ENCODE measurements around the gene CREB3L1. TPM values are rescaled to one million over a fixed set of nuclear protein-coding genes. Genes with fewer than 3 reads are reported as not detected.

The CREB3L1 gene
- total RNA-seq, 2 donors from 2014 or later = 8.8 to 9.9 TPM

GRCh38 chr11:46278387-46279125 lies 1.1 kb downstream of the CREB3L1 start:
- peak overlapping the region; percentile 60 for H3K9ac ChIP-seq (ENCODE audit: extremely low read depth, low read length, poor library complexity, severe bottlenecking)
- H3K27ac ChIP-seq (ENCODE audit: low read depth, low read length) = no peak overlapping the region
- H3K4me1 ChIP-seq (ENCODE audit: control insufficient read depth, insufficient read depth, low read length) = peaks cover 33% of the 10 kb centered on the region
- 6 to 7% methylated on average over 12 to 22 of the region's 22 CpGs for WGBS, 2 experiments (ENCODE audit: insufficient coverage in 1 of 2, insufficient read length in 1 of 2)
- H3K4me3 ChIP-seq (ENCODE audit: low read length) = peak overlapping the region; percentile 89
- no peaks in the 10 kb centered on the region for H3K9me3 ChIP-seq (ENCODE audit: control insufficient read depth, low read length)
- peak; percentile 87 for TF ChIP-seq CTCF (conservative IDR thresholded peaks at IDR 0.05)
- peak; percentile 91 for DNase-seq
- Mint-ChIP-seq H3K27me3 (ENCODE audit: insufficient read depth) (peaks cover 6% of the 10 kb centered on the region), H3K4me3 (peak overlapping the region; percentile 71), H3K27ac (no peak overlapping the region), H3K36me3 (ENCODE audit: low read depth) (no peaks in the 10 kb centered on the region), H3K4me1 (peaks cover 69% of the 10 kb centered on the region), H3K9me3 (no peaks in the 10 kb centered on the region)
- H3K36me3 ChIP-seq (ENCODE audit: control insufficient read depth, insufficient read depth, low read length) = no peaks in the 10 kb centered on the region
- no peaks in the 10 kb centered on the region for H3K27me3 ChIP-seq (ENCODE audit: control insufficient read depth, insufficient read depth, low read length, poor library complexity, severe bottlenecking)

GRCh38 chr11:46279126-46280099 lies 2.0 kb downstream of the CREB3L1 start:
- H3K4me1 Mint-ChIP-seq = peaks cover 60% of the 10 kb centered on the region
- H3K27ac Mint-ChIP-seq = no peak overlapping the region
- no peak for TF ChIP-seq CTCF (conservative IDR thresholded peaks at IDR 0.05)
- H3K36me3 ChIP-seq (ENCODE audit: control insufficient read depth, insufficient read depth, low read length) = no peaks in the 10 kb centered on the region
- no peak overlapping the region for H3K27ac ChIP-seq (ENCODE audit: low read depth, low read length)
- no peaks in the 10 kb centered on the region for H3K9me3 ChIP-seq (ENCODE audit: control insufficient read depth, low read length)
- peaks cover 27% of the 10 kb centered on the region for H3K4me1 ChIP-seq (ENCODE audit: control insufficient read depth, insufficient read depth, low read length)
- H3K4me3 ChIP-seq (ENCODE audit: low read length) = peak overlapping the region; percentile 89
- no peaks in the 10 kb centered on the region for H3K27me3 ChIP-seq (ENCODE audit: control insufficient read depth, insufficient read depth, low read length, poor library complexity, severe bottlenecking)
- no peak for DNase-seq
- peak overlapping the region; percentile 71 for H3K4me3 Mint-ChIP-seq
- 82 to 84% methylated on average over 12 to 15 of the region's 15 CpGs for WGBS, 2 experiments (ENCODE audit: insufficient coverage in 1 of 2, insufficient read length in 1 of 2)
- peaks cover 9% of the 10 kb centered on the region for H3K27me3 Mint-ChIP-seq (ENCODE audit: insufficient read depth)
- H3K36me3 Mint-ChIP-seq (ENCODE audit: low read depth) = peaks cover 2% of the 10 kb centered on the region
- H3K9ac ChIP-seq (ENCODE audit: extremely low read depth, low read length, poor library complexity, severe bottlenecking) = no peak overlapping the region
- no peaks in the 10 kb centered on the region for H3K9me3 Mint-ChIP-seq

GRCh38 chr11:46280706-46281105 lies 3.2 kb downstream of the CREB3L1 start:
- peaks cover 17% of the 10 kb centered on the region for H3K4me1 ChIP-seq (ENCODE audit: control insufficient read depth, insufficient read depth, low read length)
- Mint-ChIP-seq H3K4me1 (peaks cover 47% of the 10 kb centered on the region), H3K36me3 (ENCODE audit: low read depth) (peaks cover 2% of the 10 kb centered on the region), H3K4me3 (peak overlapping the region; percentile 42), H3K27me3 (ENCODE audit: insufficient read depth) (peaks cover 9% of the 10 kb centered on the region), H3K27ac (no peak overlapping the region), H3K9me3 (no peaks in the 10 kb centered on the region)
- H3K27me3 ChIP-seq (ENCODE audit: control insufficient read depth, insufficient read depth, low read length, poor library complexity, severe bottlenecking) = no peaks in the 10 kb centered on the region
- 79 to 91% methylated on average over 4 to 5 of the region's 5 CpGs for WGBS, 2 experiments (ENCODE audit: insufficient coverage in 1 of 2, insufficient read length in 1 of 2)
- no peak overlapping the region for H3K27ac ChIP-seq (ENCODE audit: low read depth, low read length)
- peak overlapping the region; percentile 72 for H3K4me3 ChIP-seq (ENCODE audit: low read length)
- H3K9ac ChIP-seq (ENCODE audit: extremely low read depth, low read length, poor library complexity, severe bottlenecking) = no peak overlapping the region
- H3K9me3 ChIP-seq (ENCODE audit: control insufficient read depth, low read length) = no peaks in the 10 kb centered on the region
- DNase-seq = no peak
- no peaks in the 10 kb centered on the region for H3K36me3 ChIP-seq (ENCODE audit: control insufficient read depth, insufficient read depth, low read length)
- no peak for TF ChIP-seq CTCF (conservative IDR thresholded peaks at IDR 0.05)

All from endodermal cell (in vitro differentiated cells).